NOMO-1 treated with DMSO at 0.1 percent for 48 hours (cell line): ENCODE data around the gene LOXL1.
A peak's percentile ranks its signal among the peaks of the same experiment; 100 is the strongest.

Source experiments
- DNase-seq: peaks from one replicate; lab custom pipeline; 2025; ENCODE audit not compliant: unreplicated experiment; lab: John Stamatoyannopoulos, UW

Gene LOXL1

GRCh38 chr15:73921254-73921925, 4.9 kb upstream of the LOXL1 start:
- no peak for DNase-seq

DNA sequence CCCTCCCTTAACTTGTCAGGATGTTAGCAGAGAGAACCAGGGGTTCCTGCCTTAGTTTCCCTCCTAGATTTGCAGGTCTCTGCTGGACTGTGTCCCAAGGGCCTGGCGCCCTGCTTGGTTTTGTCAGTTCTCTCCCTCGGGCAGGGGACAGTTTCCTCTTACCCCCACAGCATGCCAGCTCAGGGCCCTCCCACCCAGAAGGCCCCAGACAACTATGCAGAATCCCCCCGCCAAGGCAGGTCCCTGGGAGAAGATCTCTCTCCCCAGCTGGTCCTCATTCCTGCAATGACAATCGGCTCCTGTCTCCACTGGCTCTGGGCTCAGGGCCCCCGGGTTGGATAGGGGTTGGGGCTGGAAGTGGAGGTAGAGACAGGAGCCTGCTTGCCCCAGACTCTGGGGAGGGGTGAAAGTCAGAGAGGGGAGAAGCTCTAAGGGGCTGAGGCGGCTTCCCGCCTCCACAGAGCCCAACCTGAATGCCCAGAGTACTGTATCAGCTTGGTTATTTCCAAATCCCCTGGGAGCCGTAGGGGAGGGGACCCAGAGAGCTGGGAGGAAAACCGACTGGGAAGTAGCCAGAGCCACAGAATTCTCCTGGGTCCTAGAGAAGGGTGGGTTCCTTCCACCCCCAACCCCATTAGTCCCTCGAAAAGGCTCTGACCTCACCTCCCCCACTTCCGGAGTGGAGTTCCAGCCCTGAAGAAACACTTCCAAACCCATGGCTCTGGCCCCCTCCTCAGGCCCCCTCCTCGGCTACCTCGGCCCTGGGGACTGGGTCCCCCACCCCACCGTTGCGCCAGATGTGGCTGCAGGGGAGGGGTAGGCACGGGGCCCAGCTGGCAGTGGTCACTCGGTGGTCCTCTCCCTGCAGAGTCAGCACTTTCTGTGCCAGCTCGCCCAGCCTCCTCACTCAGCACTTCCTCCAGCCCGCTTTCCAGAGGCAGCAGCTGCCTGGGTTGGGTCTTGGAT, 3.8 kb upstream of the LOXL1 start:
- DNase-seq: no peak

DNA sequence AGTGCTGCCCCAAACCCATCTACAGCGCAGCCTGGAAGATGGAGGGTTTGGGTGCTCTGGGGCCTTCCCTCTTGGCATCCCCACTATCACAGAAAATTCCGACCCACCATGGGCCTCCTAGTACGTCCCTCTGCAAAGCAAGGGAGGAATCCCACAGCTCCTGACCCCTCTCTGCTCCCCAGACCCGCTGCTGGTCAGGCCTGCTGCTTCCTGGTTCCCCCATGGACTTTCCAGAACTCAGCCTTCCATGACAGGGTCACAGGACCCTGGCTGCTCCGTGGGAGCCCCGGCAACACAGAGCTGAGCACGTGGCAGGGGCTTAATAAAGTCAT, 3.1 kb upstream of the LOXL1 start:
- DNase-seq: no peak

DNA sequence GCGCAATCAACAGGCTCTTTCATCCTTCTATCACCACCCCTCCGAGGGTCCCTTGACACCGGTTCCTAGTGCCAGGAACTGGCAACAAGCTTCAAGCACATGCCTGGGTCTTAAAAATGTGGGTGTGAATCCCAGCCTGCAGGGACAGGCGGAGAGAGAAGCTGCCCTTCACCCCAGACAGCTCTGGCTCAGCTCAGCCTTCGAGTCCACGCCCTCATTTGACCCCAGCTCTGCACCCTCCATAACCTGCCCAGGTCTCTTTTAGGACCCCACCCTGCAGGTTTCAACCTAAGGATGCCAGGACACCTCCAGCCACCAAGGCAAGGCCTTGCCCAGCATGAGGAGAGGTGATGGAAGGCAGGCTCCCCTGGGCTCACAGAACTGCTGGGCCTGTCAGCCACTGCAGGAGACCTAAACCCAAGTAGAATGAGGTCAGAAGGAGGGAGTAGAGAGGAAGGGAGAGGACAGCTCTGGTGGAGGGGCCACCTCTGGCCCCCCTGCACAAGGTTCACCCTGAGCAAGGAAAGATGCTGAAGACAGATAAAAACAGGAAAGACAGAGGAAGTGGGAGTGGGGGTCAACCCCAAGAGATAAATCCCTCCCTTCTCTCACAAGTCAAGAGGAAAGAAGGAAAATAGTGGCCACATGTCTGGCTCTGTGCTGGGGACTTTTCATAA, 2.6 kb upstream of the LOXL1 start:
- no peak for DNase-seq

GRCh38 chr15:73924171-73924921, 1.9 kb upstream of the LOXL1 start:
- no peak for DNase-seq

- DNase-seq: no peak
Observed at GRCh38 chr15:73925848-73926218, 429 bp upstream of the LOXL1 start.

- no peak for DNase-seq
Observed at GRCh38 chr15:73927003-73927475, 777 bp downstream of the LOXL1 start.

DNA sequence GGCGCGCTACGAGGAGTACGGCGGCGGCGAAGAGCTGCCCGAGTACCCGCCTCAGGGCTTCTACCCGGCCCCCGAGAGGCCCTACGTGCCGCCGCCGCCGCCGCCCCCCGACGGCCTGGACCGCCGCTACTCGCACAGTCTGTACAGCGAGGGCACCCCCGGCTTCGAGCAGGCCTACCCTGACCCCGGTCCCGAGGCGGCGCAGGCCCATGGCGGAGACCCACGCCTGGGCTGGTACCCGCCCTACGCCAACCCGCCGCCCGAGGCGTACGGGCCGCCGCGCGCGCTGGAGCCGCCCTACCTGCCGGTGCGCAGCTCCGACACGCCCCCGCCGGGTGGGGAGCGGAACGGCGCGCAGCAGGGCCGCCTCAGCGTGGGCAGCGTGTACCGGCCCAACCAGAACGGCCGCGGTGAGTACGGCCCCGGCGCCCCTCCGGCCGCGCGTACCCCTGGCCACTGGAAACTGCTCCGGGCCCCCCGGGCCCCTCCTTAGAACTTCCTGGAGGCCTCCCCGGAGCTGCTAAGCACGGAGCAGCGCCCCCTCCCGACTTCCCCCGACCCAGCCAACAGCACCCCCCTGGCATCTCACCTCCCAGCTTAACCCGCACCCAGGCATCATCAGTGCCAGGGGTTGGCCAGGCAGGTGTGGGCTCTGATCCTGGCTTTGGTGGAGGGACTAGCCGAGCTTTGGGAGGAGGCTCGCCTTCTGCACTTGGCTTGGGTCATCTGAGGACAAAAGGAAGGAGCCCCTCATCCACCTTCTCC, 1.4 kb downstream of the LOXL1 start:
- peak; percentile 39 for DNase-seq

- DNase-seq: no peak
Observed at GRCh38 chr15:73928241-73928579, 1.9 kb downstream of the LOXL1 start.

- DNase-seq: no peak
Observed at GRCh38 chr15:73928971-73929627, 2.8 kb downstream of the LOXL1 start.

DNA sequence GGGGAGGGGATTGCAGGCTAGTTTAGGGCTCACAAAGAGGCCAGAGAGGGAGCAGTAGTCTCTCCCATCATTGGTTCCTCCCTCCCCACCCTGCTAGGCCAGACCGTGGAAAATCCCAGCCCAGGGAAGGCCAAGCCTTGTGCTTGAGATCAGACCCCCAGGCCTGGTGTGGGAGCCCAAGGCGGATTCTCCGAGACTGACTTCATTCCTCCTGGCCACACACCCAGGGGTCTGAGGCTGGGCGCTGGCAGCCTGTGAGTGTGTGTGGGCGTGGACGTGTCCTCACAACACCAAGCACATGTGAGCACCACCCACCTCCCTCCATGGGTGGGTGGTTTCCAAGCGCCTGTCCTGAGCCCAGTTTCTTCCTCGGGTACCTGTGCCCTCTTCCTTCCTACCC, 4.1 kb downstream of the LOXL1 start:
- no peak for DNase-seq

GRCh38 chr15:73930790-73931281, 4.6 kb downstream of the LOXL1 start:
- no peak for DNase-seq

DNA sequence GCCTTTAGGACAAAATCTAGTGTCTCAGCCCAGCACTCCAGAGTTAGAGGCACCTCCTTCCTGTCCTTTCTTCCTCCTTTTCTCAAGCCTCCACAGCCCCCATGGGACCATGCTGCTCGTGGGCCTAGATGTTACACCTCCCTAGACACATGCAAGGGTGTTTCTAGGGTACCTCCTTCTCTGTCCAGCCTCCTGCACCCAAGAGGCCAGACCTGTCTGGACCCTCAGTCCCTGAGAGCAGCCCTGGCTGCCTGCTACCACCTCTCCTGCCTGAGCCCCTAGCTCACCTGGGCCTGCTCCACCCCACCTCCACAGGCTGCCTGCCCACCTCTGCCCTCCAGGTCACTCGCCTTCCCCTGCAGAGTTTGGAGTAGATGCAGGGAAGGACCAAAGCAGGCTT, 5.2 kb downstream of the LOXL1 start:
- DNase-seq: no peak

DNA sequence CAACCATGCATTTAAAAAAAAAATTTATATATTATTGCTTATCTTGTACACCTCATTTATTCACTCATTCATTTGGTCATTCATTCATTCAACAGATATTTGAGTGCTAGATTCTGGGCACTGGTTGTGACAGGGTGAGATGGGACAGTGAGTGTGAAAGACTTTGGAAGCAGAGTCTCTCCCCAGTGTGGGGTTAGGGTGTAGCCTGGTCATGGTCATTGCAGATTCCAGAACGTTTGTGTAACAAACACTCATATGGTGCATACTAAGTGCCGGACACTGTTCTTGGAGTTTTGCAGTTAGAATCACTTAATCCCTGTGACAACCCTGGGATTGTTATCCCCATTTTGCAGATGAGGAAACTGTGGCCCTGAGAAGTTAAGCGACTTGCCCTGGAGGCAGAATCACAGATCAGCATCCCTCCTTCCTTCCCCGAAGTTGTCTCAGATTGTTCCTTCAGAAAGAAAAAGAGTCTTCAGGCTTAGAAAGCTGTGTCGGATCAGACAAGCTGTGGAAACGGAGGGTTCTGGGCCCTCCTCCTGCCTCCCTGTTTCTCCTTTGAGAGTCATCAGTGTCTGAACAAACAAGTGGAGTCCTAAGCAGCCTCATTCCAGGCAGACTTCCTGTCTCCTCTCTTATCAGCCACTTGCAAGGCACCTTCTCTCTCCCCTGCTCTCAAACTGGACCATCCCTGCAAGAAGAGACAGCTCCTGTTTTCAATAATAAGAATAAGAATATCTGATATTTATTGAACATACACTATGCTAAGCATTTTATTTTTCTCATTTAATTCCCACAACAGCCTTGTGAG, 6.3 kb downstream of the LOXL1 start:
- DNase-seq: no peak

- no peak for DNase-seq
Observed at GRCh38 chr15:73934281-73934680, 8.0 kb downstream of the LOXL1 start.

DNA sequence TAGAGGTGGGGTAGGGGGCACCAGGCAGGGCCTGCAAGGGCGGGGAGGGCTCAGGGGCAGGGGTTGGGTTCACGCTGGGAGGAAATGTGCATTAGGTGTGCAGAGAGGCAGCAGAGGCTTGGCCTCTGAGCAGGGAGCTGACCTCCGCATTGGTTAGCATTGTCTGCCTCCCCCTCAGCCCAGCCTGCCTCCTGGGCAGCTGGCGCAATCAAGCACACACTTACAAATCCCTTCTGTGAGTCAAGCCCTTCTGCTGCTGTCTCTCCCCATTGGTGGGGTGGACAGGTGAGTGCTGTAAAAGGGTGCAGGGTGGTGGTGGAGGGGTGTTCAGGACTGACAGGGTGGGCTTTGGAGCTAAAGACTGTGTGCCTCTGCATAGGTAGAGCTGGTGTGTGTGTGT, 9.3 kb downstream of the LOXL1 start:
- DNase-seq: no peak

GRCh38 chr15:73936181-73936580, 9.9 kb downstream of the LOXL1 start:
- no peak for DNase-seq

DNA sequence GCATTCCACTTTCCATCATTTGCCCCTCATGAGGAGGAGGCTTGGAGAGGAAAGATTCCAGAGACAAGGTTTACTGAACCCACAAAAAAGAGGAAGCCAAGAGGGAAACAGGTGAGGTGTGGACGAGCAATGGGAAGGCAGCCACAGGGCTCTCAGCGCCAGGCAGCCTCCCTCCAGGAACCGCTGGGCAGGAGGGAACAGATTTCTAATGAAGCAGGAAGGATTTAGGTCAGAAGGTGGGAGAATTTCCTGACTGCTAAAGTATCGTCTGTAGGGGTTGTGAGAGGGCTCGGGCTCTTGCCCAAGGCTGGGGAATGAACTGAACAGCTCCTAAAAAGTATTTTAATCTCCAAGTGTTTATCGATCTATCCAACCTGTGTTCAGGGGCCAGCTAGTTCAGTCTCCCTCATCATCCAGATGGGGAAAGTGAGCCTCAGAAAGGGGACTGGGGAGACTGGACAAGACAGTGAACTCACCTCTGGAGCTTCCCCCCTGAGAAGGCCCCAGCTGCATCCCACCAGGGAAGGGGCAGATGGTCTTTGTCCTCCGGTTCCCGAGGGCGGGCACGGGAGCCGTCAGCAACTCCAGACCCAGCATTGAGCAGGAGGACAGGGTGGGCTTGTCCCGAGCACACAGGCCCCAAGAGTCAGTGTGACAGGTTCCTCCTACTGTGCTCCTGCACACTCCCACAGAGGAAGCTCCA, 10.5 kb downstream of the LOXL1 start:
- no peak for DNase-seq
